GM10847 (cell line): ENCODE results near the gene EPHX1.
A peak's percentile ranks its signal among the peaks of the same experiment; 100 is the strongest.

Experiments
- POLR2A ChIP-seq: IDR thresholded peaks from 2 replicates; pipeline ENCODE4 v1.6.1; 2011; ENCODE audit not compliant: insufficient read length; ENCODE audit errors: extremely low read depth

Gene EPHX1

GRCh38 chr1:225809842-225810578 is at the start of gene EPHX1:
TSS of gene EPHX1 (plus strand) at chr1:225810124. CDS start at chr1:225828730, 18,606 bp downstream.
- TF ChIP-seq POLR2A = peak; percentile 32

GRCh38 chr1:225760531-225760930 is 49.4 kb upstream of the EPHX1 start:
- TF ChIP-seq POLR2A = no peak

- TF ChIP-seq POLR2A = no peak
These were observed 47.9 kb upstream of the EPHX1 start for GRCh38 chr1:225762002-225762441.

- TF ChIP-seq POLR2A = no peak
These were observed 47.5 kb upstream of the EPHX1 start for GRCh38 chr1:225762444-225762843.

- TF ChIP-seq POLR2A = no peak
These were observed 46.0 kb upstream of the EPHX1 start for GRCh38 chr1:225763716-225764548.

GRCh38 chr1:225765982-225766674 is 43.8 kb upstream of the EPHX1 start:
- TF ChIP-seq POLR2A = no peak

GRCh38 chr1:225766967-225767633 is 42.8 kb upstream of the EPHX1 start:
- TF ChIP-seq POLR2A = no peak

- TF ChIP-seq POLR2A = no peak
These were observed 42.0 kb upstream of the EPHX1 start for GRCh38 chr1:225767634-225768540.

GRCh38 chr1:225768662-225769426 is 41.1 kb upstream of the EPHX1 start:
- no peak for TF ChIP-seq POLR2A

GRCh38 chr1:225769687-225770086 is 40.2 kb upstream of the EPHX1 start:
- TF ChIP-seq POLR2A = no peak

- no peak for TF ChIP-seq POLR2A
These were observed 39.2 kb upstream of the EPHX1 start for GRCh38 chr1:225770561-225771248.

- no peak for TF ChIP-seq POLR2A
These were observed 38.1 kb upstream of the EPHX1 start for GRCh38 chr1:225771661-225772322.
